SK-N-SH treated with all-trans-retinoic acid at 6 μM for 48 hours (cell line): ENCODE results near the gene KRT74.
"Not testable (repeated sequence)": the region's sequence is repeated elsewhere in the genome, so short reads cannot be mapped to it uniquely, and the experiment has no call there.

Experiments used
- ATAC-seq: fragments of 200-7000 bp; cut with Tn5 transposase; 3 replicates; pipeline ENCODE4 v1.9.1; 2020; ENCODE audit warnings: mild to moderate bottlenecking, moderate library complexity
- ARNTL ChIP-seq: fragments of 450-650 bp; formaldehyde crosslinking; IDR thresholded peaks from 2 replicates; pipeline ENCODE4 v1.5.0; 2020; ENCODE audit warnings: low read depth, mild to moderate bottlenecking, moderate library complexity, borderline replicate concordance
- CREB5 ChIP-seq: fragments of 250-450 bp; sonication (Bioruptor Pico); IDR thresholded peaks from 2 replicates; pipeline ENCODE4 v1.5.1; 2020; ENCODE audit warnings: low read depth, mild to moderate bottlenecking, moderate library complexity
- CSDC2 ChIP-seq: fragments of 250-450 bp; sonication (Bioruptor Pico); IDR thresholded peaks from 2 replicates; pipeline ENCODE4 v1.5.0; 2020; ENCODE audit warnings: mild to moderate bottlenecking, moderate library complexity
- ESRRG ChIP-seq: fragments of 250-450 bp; sonication (Bioruptor Pico); IDR thresholded peaks from 2 replicates; pipeline ENCODE4 v1.6.1; 2021; ENCODE audit warnings: mild to moderate bottlenecking
- GLIS3 ChIP-seq: fragments of 250-450 bp; sonication (Bioruptor Pico); IDR thresholded peaks from 2 replicates; pipeline ENCODE4 v1.5.0; 2020; ENCODE audit warnings: mild to moderate bottlenecking, moderate library complexity
- PATZ1 ChIP-seq: fragments of 250-450 bp; sonication (Bioruptor Pico); IDR thresholded peaks from 2 replicates; pipeline ENCODE4 v1.8.0; 2020; ENCODE audit warnings: mild to moderate bottlenecking, moderate library complexity, borderline replicate concordance
- POU6F1 ChIP-seq: fragments of 250-450 bp; sonication (Bioruptor Pico); IDR thresholded peaks from 2 replicates; pipeline ENCODE4 v1.8.0; 2021; ENCODE audit warnings: low read depth, mild to moderate bottlenecking, moderate library complexity, borderline replicate concordance
- PPARA ChIP-seq: fragments of 250-450 bp; sonication (Bioruptor Pico); IDR thresholded peaks from 2 replicates; pipeline ENCODE4 v1.5.0; 2020; ENCODE audit warnings: mild to moderate bottlenecking, borderline replicate concordance
- RARB ChIP-seq: fragments of 250-450 bp; sonication (Bioruptor Pico); IDR thresholded peaks from 2 replicates; pipeline ENCODE4 v1.8.0; 2021; ENCODE audit warnings: mild to moderate bottlenecking, moderate library complexity
- TCF4 ChIP-seq: fragments of 250-450 bp; sonication (Bioruptor Pico); IDR thresholded peaks from 2 replicates; pipeline ENCODE4 v1.8.0; 2021; ENCODE audit warnings: mild to moderate bottlenecking, moderate library complexity, borderline replicate concordance
- TOX ChIP-seq: fragments of 250-450 bp; sonication (Bioruptor Pico); IDR thresholded peaks from 2 replicates; pipeline ENCODE4 v1.8.0; 2021; ENCODE audit warnings: mild to moderate bottlenecking, moderate library complexity, borderline replicate concordance
- ZC3H10 ChIP-seq: fragments of 250-450 bp; sonication (Bioruptor Pico); IDR thresholded peaks from 2 replicates; pipeline ENCODE4 v1.5.1; 2021; ENCODE audit warnings: mild to moderate bottlenecking, moderate library complexity
- ZFP3 ChIP-seq: fragments of 250-450 bp; sonication (Bioruptor Pico); IDR thresholded peaks from 2 replicates; pipeline ENCODE4 v1.5.0; 2020; ENCODE audit warnings: mild to moderate bottlenecking, moderate library complexity
- ZFP30 ChIP-seq: fragments of 450-650 bp; formaldehyde crosslinking; IDR thresholded peaks from 2 replicates; pipeline ENCODE4 v1.5.0; 2022; ENCODE audit warnings: mild to moderate bottlenecking, moderate library complexity
- ZNF565 ChIP-seq: fragments of 450-650 bp; formaldehyde crosslinking; conservative IDR thresholded peaks from 2 replicates; pipeline ENCODE4 v1.5.0; 2020; ENCODE audit warnings: low read depth, mild to moderate bottlenecking, moderate library complexity
- ZNF70 ChIP-seq: fragments of 450-650 bp; formaldehyde crosslinking; IDR thresholded peaks from 2 replicates; pipeline ENCODE4 v1.5.0; 2020; ENCODE audit warnings: mild to moderate bottlenecking, moderate library complexity
- ZNF8 ChIP-seq: fragments of 450-650 bp; formaldehyde crosslinking; IDR thresholded peaks from 2 replicates; pipeline ENCODE4 v1.5.0; 2020; ENCODE audit warnings: mild to moderate bottlenecking, moderate library complexity
- TF ChIP-seq, protein P1 (sequence below): fragments of 250-450 bp; sonication (Bioruptor Pico); IDR thresholded peaks from 2 replicates; pipeline ENCODE4 v1.5.1; 2021; ENCODE audit warnings: mild to moderate bottlenecking, moderate library complexity
- TF ChIP-seq, protein P2 (sequence below): fragments of 250-450 bp; sonication (Bioruptor Pico); IDR thresholded peaks from 2 replicates; pipeline ENCODE4 v1.5.0; 2020; ENCODE audit warnings: mild to moderate bottlenecking, moderate library complexity

Gene KRT74

GRCh38 chr12:52598966-52599365 is 25.3 kb upstream of the KRT74 start:
- TF ChIP-seq PATZ1 (CRISPR knock-in tag) (no peak), ZNF70 (CRISPR knock-in tag) (no peak)
- no peak for ATAC-seq

DNA sequence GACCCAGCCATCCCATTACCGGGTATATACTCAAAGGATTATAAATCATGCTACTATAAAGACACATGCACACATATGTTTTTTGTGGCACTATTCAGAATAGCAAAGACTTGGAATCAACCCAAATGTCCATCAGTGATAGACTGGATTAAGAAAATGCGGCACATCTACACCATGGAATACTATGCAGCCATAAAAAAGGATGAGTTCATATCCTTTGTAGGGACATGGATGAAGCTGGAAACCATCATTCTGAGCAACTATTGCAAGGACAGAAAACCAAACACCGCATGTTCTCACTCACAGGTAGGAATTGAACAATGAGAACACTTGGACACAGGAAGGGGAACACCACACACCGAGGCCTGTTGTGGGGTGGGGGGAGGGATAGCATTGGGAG is 20.6 kb upstream of the KRT74 start:
- ATAC-seq = not testable (repeated sequence)

GRCh38 chr12:52591521-52591920 is 17.9 kb upstream of the KRT74 start:
- no peak for ATAC-seq
- TF ChIP-seq RARB (CRISPR knock-in tag) (no peak), GLIS3 (CRISPR knock-in tag) (no peak), ZC3H10 (CRISPR knock-in tag) (no peak), TOX (CRISPR knock-in tag) (no peak), POU6F1 (CRISPR knock-in tag) (no peak), TCF4 (CRISPR knock-in tag) (no peak), ZFP3 (CRISPR knock-in tag) (no peak), ESRRG (CRISPR knock-in tag) (no peak), PPARA (CRISPR knock-in tag) (no peak), ZNF8 (CRISPR knock-in tag) (no peak), ZFP30 (no peak)
- TF ChIP-seq, protein P1, sequence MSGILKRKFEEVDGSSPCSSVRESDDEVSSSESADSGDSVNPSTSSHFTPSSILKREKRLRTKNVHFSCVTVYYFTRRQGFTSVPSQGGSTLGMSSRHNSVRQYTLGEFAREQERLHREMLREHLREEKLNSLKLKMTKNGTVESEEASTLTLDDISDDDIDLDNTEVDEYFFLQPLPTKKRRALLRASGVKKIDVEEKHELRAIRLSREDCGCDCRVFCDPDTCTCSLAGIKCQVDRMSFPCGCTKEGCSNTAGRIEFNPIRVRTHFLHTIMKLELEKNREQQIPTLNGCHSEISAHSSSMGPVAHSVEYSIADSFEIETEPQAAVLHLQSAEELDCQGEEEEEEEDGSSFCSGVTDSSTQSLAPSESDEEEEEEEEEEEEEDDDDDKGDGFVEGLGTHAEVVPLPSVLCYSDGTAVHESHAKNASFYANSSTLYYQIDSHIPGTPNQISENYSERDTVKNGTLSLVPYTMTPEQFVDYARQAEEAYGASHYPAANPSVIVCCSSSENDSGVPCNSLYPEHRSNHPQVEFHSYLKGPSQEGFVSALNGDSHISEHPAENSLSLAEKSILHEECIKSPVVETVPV = no peak
- TF ChIP-seq, protein P2, sequence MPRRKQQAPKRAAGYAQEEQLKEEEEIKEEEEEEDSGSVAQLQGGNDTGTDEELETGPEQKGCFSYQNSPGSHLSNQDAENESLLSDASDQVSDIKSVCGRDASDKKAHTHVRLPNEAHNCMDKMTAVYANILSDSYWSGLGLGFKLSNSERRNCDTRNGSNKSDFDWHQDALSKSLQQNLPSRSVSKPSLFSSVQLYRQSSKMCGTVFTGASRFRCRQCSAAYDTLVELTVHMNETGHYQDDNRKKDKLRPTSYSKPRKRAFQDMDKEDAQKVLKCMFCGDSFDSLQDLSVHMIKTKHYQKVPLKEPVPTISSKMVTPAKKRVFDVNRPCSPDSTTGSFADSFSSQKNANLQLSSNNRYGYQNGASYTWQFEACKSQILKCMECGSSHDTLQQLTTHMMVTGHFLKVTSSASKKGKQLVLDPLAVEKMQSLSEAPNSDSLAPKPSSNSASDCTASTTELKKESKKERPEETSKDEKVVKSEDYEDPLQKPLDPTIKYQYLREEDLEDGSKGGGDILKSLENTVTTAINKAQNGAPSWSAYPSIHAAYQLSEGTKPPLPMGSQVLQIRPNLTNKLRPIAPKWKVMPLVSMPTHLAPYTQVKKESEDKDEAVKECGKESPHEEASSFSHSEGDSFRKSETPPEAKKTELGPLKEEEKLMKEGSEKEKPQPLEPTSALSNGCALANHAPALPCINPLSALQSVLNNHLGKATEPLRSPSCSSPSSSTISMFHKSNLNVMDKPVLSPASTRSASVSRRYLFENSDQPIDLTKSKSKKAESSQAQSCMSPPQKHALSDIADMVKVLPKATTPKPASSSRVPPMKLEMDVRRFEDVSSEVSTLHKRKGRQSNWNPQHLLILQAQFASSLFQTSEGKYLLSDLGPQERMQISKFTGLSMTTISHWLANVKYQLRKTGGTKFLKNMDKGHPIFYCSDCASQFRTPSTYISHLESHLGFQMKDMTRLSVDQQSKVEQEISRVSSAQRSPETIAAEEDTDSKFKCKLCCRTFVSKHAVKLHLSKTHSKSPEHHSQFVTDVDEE (CRISPR knock-in tag) = no peak
- TF ChIP-seq, all 23 proteins: peak for 0

DNA sequence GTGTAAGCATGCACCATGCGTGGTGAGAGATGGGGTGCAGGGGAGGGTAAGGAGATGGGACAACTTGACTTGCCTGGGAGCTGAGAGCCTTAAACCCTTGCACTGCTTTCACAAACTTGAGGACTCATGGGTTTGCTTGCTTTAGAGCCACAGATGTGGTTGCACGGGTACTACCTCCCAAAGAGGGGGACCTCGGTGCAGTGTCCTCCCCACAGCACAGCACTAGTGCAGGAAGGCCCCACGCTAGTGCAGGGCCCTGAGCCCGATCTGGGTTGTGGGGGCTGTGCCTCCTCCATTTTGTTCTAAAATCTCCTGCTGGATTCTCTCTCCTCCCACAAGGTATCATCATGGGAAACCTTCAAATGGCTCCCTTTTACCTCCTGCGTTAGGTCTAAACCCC is 16.4 kb upstream of the KRT74 start:
- ATAC-seq = no peak
- TF ChIP-seq ZC3H10 (CRISPR knock-in tag) (no peak), GLIS3 (CRISPR knock-in tag) (no peak), ZNF565 (CRISPR knock-in tag) (no peak), RARB (CRISPR knock-in tag) (no peak), TOX (CRISPR knock-in tag) (no peak), ARNTL (CRISPR knock-in tag) (no peak), PATZ1 (CRISPR knock-in tag) (no peak), CREB5 (CRISPR knock-in tag) (no peak), CSDC2 (no peak), PPARA (CRISPR knock-in tag) (no peak), ZFP3 (CRISPR knock-in tag) (no peak)
